Activated CD4-positive, alpha-beta T cell treated with anti-CD3 and anti-CD28 coated beads for 36 hours (primary cell): ENCODE data around the gene ARHGEF12. TPM values are rescaled to one million over a fixed set of nuclear protein-coding genes. Genes with fewer than 3 reads are reported as not detected.

Experiments used
- ATAC-seq: fragments of 200-7000 bp; cut with Tn5 transposase; one replicate; pipeline ENCODE4 v1.10.0; 2021; ENCODE audit warnings: mild to moderate bottlenecking, moderate library complexity
- CTCF ChIA-PET: fragments of 350-600 bp; sonication (Branson Sonifier 250); formaldehyde crosslinking; loops from one replicate; lab custom pipeline; 2021; ENCODE audit warnings: antibody characterized with exemption; lab: Charles Lee
- POLR2A ChIA-PET: fragments of 350-600 bp; sonication (Branson Sonifier 250); formaldehyde crosslinking; loops from one replicate; lab custom pipeline; 2021; ENCODE audit warnings: antibody characterized with exemption, inconsistent platforms; lab: Charles Lee
- DNase-seq: peaks from one replicate; pipeline ENCODE4 v3.0.0-alpha.2; 2020
- H3K27ac Mint-ChIP-seq: one replicate; pipeline ENCODE4 v1.8.0; 2021; ENCODE audit warnings: mixed read lengths
- H3K27me3 Mint-ChIP-seq: one replicate; pipeline ENCODE4 v1.8.0; 2021; ENCODE audit warnings: mixed read lengths
- H3K36me3 Mint-ChIP-seq: one replicate; pipeline ENCODE4 v1.8.0; 2021; ENCODE audit warnings: low read depth, mixed read lengths
- H3K4me1 Mint-ChIP-seq: one replicate; pipeline ENCODE4 v1.8.0; 2021; ENCODE audit warnings: mixed read lengths
- H3K4me3 Mint-ChIP-seq: one replicate; pipeline ENCODE4 v1.8.0; 2021; ENCODE audit warnings: mild to moderate bottlenecking, moderate library complexity, mixed read lengths
- H3K9me3 Mint-ChIP-seq: one replicate; pipeline ENCODE4 v1.8.0; 2021; ENCODE audit warnings: low read depth, mixed read lengths
- intact Hi-C, 2 experiments: fragments of 100-400 bp; cut with DNase I in 1 of 2; cut with micrococcal nuclease in 1 of 2; formaldehyde crosslinking; loops; one replicate each; pipeline versions ENCODE4 v1.14.2 to v1.15.1; 2022 to 2024; cut with DNase I, micrococcal nuclease
- total RNA-seq, 2 experiments: library from RNA; stranded (reverse); gene quantifications; one replicate each; pipeline ENCODE4 v1.2.3, GENCODE V29; 2021

The ARHGEF12 gene
- total RNA-seq, 2 experiments from 2014 or later = 14.3 to 14.5 TPM

- Mint-ChIP-seq H3K36me3 (peaks cover 9% of the 10 kb centered on the region), H3K4me1 (no peaks in the 10 kb centered on the region), H3K27ac (no peak overlapping the region), H3K4me3 (no peak overlapping the region), H3K9me3 (no peaks in the 10 kb centered on the region), H3K27me3 (no peaks in the 10 kb centered on the region)
- ATAC-seq = no peak
- DNase-seq = no peak
- ChIA-PET POLR2A (no interaction called here), CTCF (no interaction called here)
- intact Hi-C loops = no loop called here
Observed at GRCh38 chr11:120471131-120471530, 134.9 kb downstream of the ARHGEF12 start.

- ATAC-seq (no peak), DNase-seq (no peak)
- Mint-ChIP-seq H3K4me1 (no peaks in the 10 kb centered on the region), H3K36me3 (peaks cover 10% of the 10 kb centered on the region), H3K4me3 (no peak overlapping the region), H3K27ac (no peak overlapping the region), H3K27me3 (no peaks in the 10 kb centered on the region), H3K9me3 (no peaks in the 10 kb centered on the region)
- CTCF ChIA-PET = no interaction called here
- POLR2A ChIA-PET = interaction anchor here (0.7 kb wide), 1 partner anchor 47 kb away, joined by 4 read pairs; no protein-coding TSS in a partner anchor
- intact Hi-C loops = no loop called here
Observed at GRCh38 chr11:120471994-120472393, 135.8 kb downstream of the ARHGEF12 start.

GRCh38 chr11:120473503-120473902 is 137.3 kb downstream of the ARHGEF12 start:
- ATAC-seq (no peak), DNase-seq (no peak)
- no peaks in the 10 kb centered on the region for H3K27me3 Mint-ChIP-seq
- intact Hi-C loops = no loop called here
- POLR2A ChIA-PET = no interaction called here
- no peaks in the 10 kb centered on the region for H3K9me3 Mint-ChIP-seq
- CTCF ChIA-PET = no interaction called here
- H3K4me1 Mint-ChIP-seq = no peaks in the 10 kb centered on the region
- no peak overlapping the region for H3K4me3 Mint-ChIP-seq
- peaks cover 10% of the 10 kb centered on the region for H3K36me3 Mint-ChIP-seq
- no peak overlapping the region for H3K27ac Mint-ChIP-seq

- intact Hi-C loops = no loop called here
Observed at GRCh38 chr11:120482149-120482548, 145.9 kb downstream of the ARHGEF12 start.

GRCh38 chr11:120484722-120485121 is 148.5 kb downstream of the ARHGEF12 start:
- ATAC-seq (no peak), DNase-seq (no peak)
- intact Hi-C loops = no loop called here
- H3K4me1 Mint-ChIP-seq = no peaks in the 10 kb centered on the region
- POLR2A ChIA-PET = no interaction called here
- no peaks in the 10 kb centered on the region for H3K9me3 Mint-ChIP-seq
- no peak overlapping the region for H3K27ac Mint-ChIP-seq
- CTCF ChIA-PET = no interaction called here
- no peak overlapping the region for H3K4me3 Mint-ChIP-seq
- H3K27me3 Mint-ChIP-seq = no peaks in the 10 kb centered on the region
- H3K36me3 Mint-ChIP-seq = peaks cover 22% of the 10 kb centered on the region

More at GRCh38 chr11:120482149-120482548, 145.9 kb downstream of the ARHGEF12 start:
- H3K4me1 Mint-ChIP-seq = peaks cover 3% of the 10 kb centered on the region
- DNase-seq = no peak
- H3K27ac Mint-ChIP-seq = no peak overlapping the region
- no peaks in the 10 kb centered on the region for H3K27me3 Mint-ChIP-seq
- H3K36me3 Mint-ChIP-seq = peaks cover 28% of the 10 kb centered on the region
- ChIA-PET POLR2A (no interaction called here), CTCF (interaction anchor here (1.0 kb wide), 1 partner anchor 36 kb away, joined by 3 read pairs; no protein-coding TSS in a partner anchor)
- H3K4me3 Mint-ChIP-seq = no peak overlapping the region
- ATAC-seq = no peak
- no peaks in the 10 kb centered on the region for H3K9me3 Mint-ChIP-seq

GRCh38 chr11:120486138-120486537 is 149.9 kb downstream of the ARHGEF12 start:
- ChIA-PET POLR2A (no interaction called here), CTCF (no interaction called here)
- ATAC-seq (no peak), DNase-seq (no peak)
- Mint-ChIP-seq H3K27ac (no peak overlapping the region), H3K9me3 (no peaks in the 10 kb centered on the region), H3K27me3 (no peaks in the 10 kb centered on the region), H3K4me1 (no peaks in the 10 kb centered on the region), H3K4me3 (no peak overlapping the region), H3K36me3 (peaks cover 17% of the 10 kb centered on the region)
- intact Hi-C loops = no loop called here

- Mint-ChIP-seq H3K4me3 (no peak overlapping the region), H3K27ac (no peak overlapping the region), H3K4me1 (no peaks in the 10 kb centered on the region), H3K9me3 (no peaks in the 10 kb centered on the region), H3K36me3 (peaks cover 4% of the 10 kb centered on the region), H3K27me3 (peaks cover 2% of the 10 kb centered on the region)
- ChIA-PET CTCF (interaction anchor here (1.2 kb wide), 1 partner anchor 145 kb away, joined by 3 read pairs; no protein-coding TSS in a partner anchor), POLR2A (no interaction called here)
- intact Hi-C loops = loop anchor here in 1 of 2 experiments (5.0 kb wide), 1 partner anchor 152 kb away; the partner anchor contains the start of gene ARHGEF12
- DNase-seq = no peak
- no peak for ATAC-seq
Observed at GRCh38 chr11:120489799-120490198, 153.6 kb downstream of the ARHGEF12 start.

- ATAC-seq (no peak), DNase-seq (no peak)
- POLR2A ChIA-PET = no interaction called here
- CTCF ChIA-PET = no interaction called here
- intact Hi-C loops = loop anchor here in 1 of 2 experiments (5.0 kb wide), 1 partner anchor 155 kb away; the partner anchor contains the start of gene ARHGEF12
- Mint-ChIP-seq H3K9me3 (no peaks in the 10 kb centered on the region), H3K27me3 (peaks cover 7% of the 10 kb centered on the region), H3K27ac (no peak overlapping the region), H3K4me3 (no peak overlapping the region), H3K4me1 (no peaks in the 10 kb centered on the region), H3K36me3 (no peaks in the 10 kb centered on the region)
Observed at GRCh38 chr11:120492486-120492885, 156.3 kb downstream of the ARHGEF12 start.

- Mint-ChIP-seq H3K27me3 (peaks cover 7% of the 10 kb centered on the region), H3K9me3 (no peaks in the 10 kb centered on the region), H3K4me3 (no peak overlapping the region), H3K27ac (no peak overlapping the region), H3K4me1 (no peaks in the 10 kb centered on the region), H3K36me3 (no peaks in the 10 kb centered on the region)
- ATAC-seq = no peak
- DNase-seq = no peak
- CTCF ChIA-PET = interaction anchor here (1.3 kb wide), 1 partner anchor 16 kb away, joined by 3 read pairs; no protein-coding TSS in a partner anchor
- POLR2A ChIA-PET = no interaction called here
- intact Hi-C loops = loop anchor here in 1 of 2 experiments (5.0 kb wide), 1 partner anchor 157 kb away; the partner anchor contains the start of gene ARHGEF12
Observed at GRCh38 chr11:120494595-120494994, 158.4 kb downstream of the ARHGEF12 start.

GRCh38 chr11:120499088-120499487 is 162.9 kb downstream of the ARHGEF12 start:
- no peaks in the 10 kb centered on the region for H3K9me3 Mint-ChIP-seq
- DNase-seq (no peak), ATAC-seq (no peak)
- H3K4me3 Mint-ChIP-seq = no peak overlapping the region
- peaks cover 26% of the 10 kb centered on the region for H3K27me3 Mint-ChIP-seq
- CTCF ChIA-PET = interaction anchor here (0.6 to 1.0 kb wide), 3 partner anchors 25 to 914 kb away, joined by 3 to 4 read pairs (median 3); no protein-coding TSS in a partner anchor
- H3K27ac Mint-ChIP-seq = no peak overlapping the region
- POLR2A ChIA-PET = no interaction called here
- no peaks in the 10 kb centered on the region for H3K36me3 Mint-ChIP-seq
- H3K4me1 Mint-ChIP-seq = no peaks in the 10 kb centered on the region
- intact Hi-C loops = no loop called here

GRCh38 chr11:120499859-120500258 is 163.6 kb downstream of the ARHGEF12 start:
- ATAC-seq (no peak), DNase-seq (no peak)
- no peaks in the 10 kb centered on the region for H3K4me1 Mint-ChIP-seq
- ChIA-PET POLR2A (no interaction called here), CTCF (interaction anchor here (1.0 to 1.3 kb wide), 2 partner anchors 185 to 914 kb away, joined by 3 to 6 read pairs; no protein-coding TSS in a partner anchor)
- H3K27ac Mint-ChIP-seq = no peak overlapping the region
- intact Hi-C loops = no loop called here
- no peaks in the 10 kb centered on the region for H3K9me3 Mint-ChIP-seq
- H3K36me3 Mint-ChIP-seq = no peaks in the 10 kb centered on the region
- no peak overlapping the region for H3K4me3 Mint-ChIP-seq
- H3K27me3 Mint-ChIP-seq = peaks cover 30% of the 10 kb centered on the region

- intact Hi-C loops = no loop called here
- no peaks in the 10 kb centered on the region for H3K36me3 Mint-ChIP-seq
- no peaks in the 10 kb centered on the region for H3K9me3 Mint-ChIP-seq
- H3K27ac Mint-ChIP-seq = no peak overlapping the region
- POLR2A ChIA-PET = no interaction called here
- no peak overlapping the region for H3K4me3 Mint-ChIP-seq
- no peak for ATAC-seq
- H3K27me3 Mint-ChIP-seq = peaks cover 33% of the 10 kb centered on the region
- no peak for DNase-seq
- H3K4me1 Mint-ChIP-seq = no peaks in the 10 kb centered on the region
- CTCF ChIA-PET = interaction anchor here (1.3 kb wide), 1 partner anchor 184 kb away, joined by 6 read pairs; no protein-coding TSS in a partner anchor
Observed at GRCh38 chr11:120500414-120501071, 164.3 kb downstream of the ARHGEF12 start.
